22Rv1 (cell line): ENCODE measurements around the gene OR56A4.
"Not testable (repeated sequence)": the region's sequence is repeated elsewhere in the genome, so short reads cannot be mapped to it uniquely, and the experiment has no call there.

Source experiments
- H3K27ac ChIP-seq: fragments of 450-650 bp; 2 replicates; pipeline ENCODE4 v1.5.1; 2017
- ZFX ChIP-seq: fragments of 450-650 bp; IDR thresholded peaks from 2 replicates; pipeline ENCODE4 v1.6.1; 2017; ENCODE audit warnings: antibody characterized with exemption, borderline replicate concordance
- TF ChIP-seq, protein P1 (sequence below): fragments of 450-650 bp; IDR thresholded peaks from 2 replicates; pipeline ENCODE4 v1.5.1; 2017; ENCODE audit warnings: mild to moderate bottlenecking

The OR56A4 gene

DNA sequence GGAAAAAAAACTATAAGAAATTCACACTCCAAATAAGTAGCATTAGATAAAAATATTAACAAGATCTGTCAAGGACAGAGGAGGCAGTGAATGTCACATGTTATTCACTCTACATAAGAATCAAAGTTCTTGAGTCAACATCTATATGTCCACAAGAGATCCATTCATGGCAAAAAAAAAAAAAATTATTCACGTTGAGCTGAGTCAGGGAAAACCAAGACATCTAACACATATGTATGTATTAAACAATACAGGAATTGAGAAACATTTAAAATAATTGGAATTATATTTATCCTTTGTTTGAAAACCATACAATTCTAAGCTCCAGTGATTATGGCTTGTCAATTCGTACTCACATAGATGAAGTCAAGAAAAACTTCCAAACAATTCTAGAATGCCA, 39.8 kb downstream of the OR56A4 start:
- H3K27ac ChIP-seq = no peak overlapping the region
- TF ChIP-seq ZFX = no peak
- TF ChIP-seq, protein P1, sequence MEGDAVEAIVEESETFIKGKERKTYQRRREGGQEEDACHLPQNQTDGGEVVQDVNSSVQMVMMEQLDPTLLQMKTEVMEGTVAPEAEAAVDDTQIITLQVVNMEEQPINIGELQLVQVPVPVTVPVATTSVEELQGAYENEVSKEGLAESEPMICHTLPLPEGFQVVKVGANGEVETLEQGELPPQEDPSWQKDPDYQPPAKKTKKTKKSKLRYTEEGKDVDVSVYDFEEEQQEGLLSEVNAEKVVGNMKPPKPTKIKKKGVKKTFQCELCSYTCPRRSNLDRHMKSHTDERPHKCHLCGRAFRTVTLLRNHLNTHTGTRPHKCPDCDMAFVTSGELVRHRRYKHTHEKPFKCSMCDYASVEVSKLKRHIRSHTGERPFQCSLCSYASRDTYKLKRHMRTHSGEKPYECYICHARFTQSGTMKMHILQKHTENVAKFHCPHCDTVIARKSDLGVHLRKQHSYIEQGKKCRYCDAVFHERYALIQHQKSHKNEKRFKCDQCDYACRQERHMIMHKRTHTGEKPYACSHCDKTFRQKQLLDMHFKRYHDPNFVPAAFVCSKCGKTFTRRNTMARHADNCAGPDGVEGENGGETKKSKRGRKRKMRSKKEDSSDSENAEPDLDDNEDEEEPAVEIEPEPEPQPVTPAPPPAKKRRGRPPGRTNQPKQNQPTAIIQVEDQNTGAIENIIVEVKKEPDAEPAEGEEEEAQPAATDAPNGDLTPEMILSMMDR = no peak

DNA sequence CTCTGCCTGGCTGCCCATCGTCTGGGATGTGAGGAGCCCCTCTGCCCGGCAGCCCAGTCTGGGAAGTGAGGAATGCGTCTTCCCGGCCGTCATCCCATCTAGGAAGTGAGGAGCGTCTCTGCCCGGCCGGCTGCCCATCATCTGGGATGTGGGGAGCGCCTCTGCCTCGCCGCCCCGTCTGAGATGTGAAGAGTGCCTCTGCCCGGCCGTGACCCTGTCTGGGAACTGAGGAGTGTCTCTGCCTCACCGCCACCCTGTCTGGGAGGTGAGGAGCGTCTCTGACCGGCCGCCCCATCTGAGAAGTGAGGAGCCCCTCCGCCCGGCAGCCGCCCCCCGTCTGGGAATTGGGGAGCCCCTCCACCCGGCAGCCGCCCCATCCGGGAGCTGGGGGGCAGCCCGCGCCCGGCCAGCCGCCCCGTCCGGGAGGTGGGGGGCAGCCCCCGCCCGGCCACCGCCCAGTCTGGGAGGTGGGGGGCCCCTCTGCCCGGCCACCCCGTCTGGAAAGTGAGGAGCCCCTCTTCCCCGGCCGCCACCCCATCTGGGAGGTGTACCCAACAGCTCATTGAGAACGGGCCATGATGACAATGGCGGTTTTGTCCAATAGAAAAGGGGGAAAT, 45.9 kb downstream of the OR56A4 start:
- H3K27ac ChIP-seq = not testable (repeated sequence)

DNA sequence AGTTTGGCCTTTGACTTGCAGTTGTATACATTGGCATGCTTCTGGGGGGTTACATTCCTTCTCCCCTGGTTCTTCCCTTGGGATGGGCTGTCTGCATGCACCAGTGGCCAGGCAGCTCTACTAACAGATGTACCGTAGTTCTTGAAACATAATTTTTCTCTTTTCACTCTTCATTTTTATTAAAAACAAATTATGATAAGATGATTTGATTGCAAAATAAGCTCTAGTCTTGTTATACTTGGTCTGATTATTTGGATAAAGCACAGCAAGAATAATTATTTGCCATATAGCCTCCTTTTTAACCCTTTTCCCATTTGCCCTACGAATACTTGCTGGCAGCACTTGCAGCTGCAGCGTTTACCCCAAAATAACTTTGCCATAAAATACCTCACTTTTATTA, 51.2 kb downstream of the OR56A4 start:
- no peak for TF ChIP-seq ZFX
- TF ChIP-seq, protein P1 = no peak
- no peak overlapping the region for H3K27ac ChIP-seq
